ENCODE measurements around the gene PCDH9. TPM values are rescaled to one million over a fixed set of nuclear protein-coding genes. Genes with fewer than 3 reads are reported as not detected.

The PCDH9 gene
- total and polyA plus RNA-seq, 8 donors: 0.46 to 3.8 (median 1.5) TPM

- Histone ChIP-seq H3K27ac (no peak overlapping the region), H3K27me3 (no peaks in the 10 kb centered on the region), H3K4me1 (no peaks in the 10 kb centered on the region), H3K36me3 (no peaks in the 10 kb centered on the region), H3K4me3 (no peak overlapping the region), H3K9me3 (no peaks in the 10 kb centered on the region)
- intact Hi-C loops (cut with DNase I): no loop called here
- FAIRE-seq (no peak), DNase-seq (no peak), ATAC-seq (no peak)
- no peak for TF ChIP-seq CTCF (IDR thresholded peaks at IDR 0.05)
These were observed 302.6 kb downstream of the PCDH9 start for GRCh38 chr13:66927562-66927961.

- ATAC-seq (no peak), DNase-seq (no peak), FAIRE-seq (no peak)
- WGBS, 2 donors: 71 to 78% methylated on average over 6 of the region's 6 CpGs
- no peak overlapping the region for H3K27ac ChIP-seq
- H3K9me3 ChIP-seq: no peaks in the 10 kb centered on the region
- no peak for TF ChIP-seq CTCF (IDR thresholded peaks at IDR 0.05)
- H3K36me3 ChIP-seq: no peaks in the 10 kb centered on the region
- no peaks in the 10 kb centered on the region for H3K27me3 ChIP-seq
- H3K4me3 ChIP-seq: no peak overlapping the region
- intact Hi-C loops (cut with DNase I): no loop called here
- no peaks in the 10 kb centered on the region for H3K4me1 ChIP-seq
These were observed 303.1 kb downstream of the PCDH9 start for GRCh38 chr13:66926851-66927524.

- 61 to 68% methylated on average over 4 of the region's 4 CpGs for WGBS, 2 donors
- no peak for DNase-seq
- Histone ChIP-seq H3K27me3 (no peaks in the 10 kb centered on the region), H3K9me3 (no peaks in the 10 kb centered on the region), H3K4me1 (no peaks in the 10 kb centered on the region), H3K27ac (no peak overlapping the region), H3K4me3 (no peak overlapping the region), H3K36me3 (no peaks in the 10 kb centered on the region)
- intact Hi-C loops (cut with DNase I): no loop called here
- no peak for TF ChIP-seq CTCF (IDR thresholded peaks at IDR 0.05)
- FAIRE-seq: no peak
- no peak for ATAC-seq
These were observed 303.8 kb downstream of the PCDH9 start for GRCh38 chr13:66926200-66926850.

GRCh38 chr13:66922444-66922843 is 307.7 kb downstream of the PCDH9 start:
- H3K27me3 ChIP-seq: no peaks in the 10 kb centered on the region
- DNase-seq (no peak), ATAC-seq (no peak), FAIRE-seq (no peak)
- H3K9me3 ChIP-seq: no peaks in the 10 kb centered on the region
- no peak overlapping the region for H3K27ac ChIP-seq
- no peak overlapping the region for H3K4me3 ChIP-seq
- 19 to 50% methylated on average over 1 of the region's 1 CpG for WGBS, 2 donors
- TF ChIP-seq CTCF (IDR thresholded peaks at IDR 0.05): no peak
- H3K36me3 ChIP-seq: no peaks in the 10 kb centered on the region
- intact Hi-C loops (cut with DNase I): no loop called here
- H3K4me1 ChIP-seq: no peaks in the 10 kb centered on the region

- 56 to 58% methylated on average over 5 of the region's 5 CpGs for WGBS, 2 donors
- intact Hi-C loops (cut with DNase I): no loop called here
- no peak for TF ChIP-seq CTCF (IDR thresholded peaks at IDR 0.05)
- ATAC-seq (no peak), FAIRE-seq (no peak), DNase-seq (no peak)
- Histone ChIP-seq H3K4me3 (no peak overlapping the region), H3K4me1 (no peaks in the 10 kb centered on the region), H3K27me3 (no peaks in the 10 kb centered on the region), H3K27ac (no peak overlapping the region), H3K9me3 (no peaks in the 10 kb centered on the region), H3K36me3 (no peaks in the 10 kb centered on the region)
These were observed 308.7 kb downstream of the PCDH9 start for GRCh38 chr13:66921437-66921836.
